ENCODE results near the gene RAB11FIP4. TPM values are rescaled to one million over a fixed set of nuclear protein-coding genes. Genes with fewer than 3 reads are reported as not detected.

RAB11FIP4 gene
- total and polyA plus RNA-seq, 10 of the 15 experiments (the other 5 are each of a cell fraction or from before 2014, with no cell fraction given) = 1.4 to 27.0 (median 17.6) TPM

- TF ChIP-seq CTCF (IDR thresholded peaks at IDR 0.05 in 2 of 3, conservative IDR thresholded peaks at IDR 0.05 in 1 of 3; ENCODE audit: control insufficient read depth in 2 of 3, extremely low read depth in 1 of 3, insufficient read depth in 1 of 3, low read depth in 3 of 3, low read length in 3 of 3) = peak; percentile 47 to 63 (median 61)
- TF ChIP-seq PAX5 (IDR thresholded peaks at IDR 0.05; ENCODE audit: borderline replicate concordance, low read depth, low read length) = 0 out of 2 replicates have a peak, but pooled peaks have one; percentile 3
- peak; percentile 80; the same call in 2 of the 3 replicates for TF ChIP-seq POU2F2 (IDR thresholded peaks at IDR 0.05; ENCODE audit: borderline replicate concordance, low read depth, low read length)
- TF ChIP-seq IRF3 (IDR thresholded peaks at IDR 0.05) = no peak
- peak; percentile 11 for TF ChIP-seq PBX3 (IDR thresholded peaks at IDR 0.05; ENCODE audit: insufficient replicate concordance, low read depth, low read length)
Observed at GRCh38 chr17:31508288-31509094, 117.0 kb downstream of the RAB11FIP4 start (continued).
